HUES6 (cell line): ENCODE measurements around the gene FXYD5.
"Not testable (repeated sequence)": the region's sequence is repeated elsewhere in the genome, so short reads cannot be mapped to it uniquely, and the experiment has no call there.

Experiments
- H3K27ac ChIP-seq: 2 replicates; pipeline ENCODE4 v1.7.0; 2013; ENCODE audit warnings: low read depth, mild to moderate bottlenecking, low read length, inconsistent platforms
- H3K27me3 ChIP-seq: 2 replicates; pipeline ENCODE4 v1.6.1; 2013; ENCODE audit warnings: low read length; ENCODE audit not compliant: control insufficient read depth, insufficient read depth
- H3K36me3 ChIP-seq: 2 replicates; pipeline ENCODE4 v1.6.1; 2013; ENCODE audit warnings: low read length; ENCODE audit not compliant: control insufficient read depth, insufficient read depth
- H3K4me1 ChIP-seq: 2 replicates; pipeline ENCODE4 v1.6.1; 2013; ENCODE audit warnings: low read length; ENCODE audit not compliant: control insufficient read depth, insufficient read depth
- H3K4me3 ChIP-seq: 2 replicates; pipeline ENCODE4 v1.5.1; 2013; ENCODE audit warnings: low read depth, low read length
- H3K9ac ChIP-seq: one replicate; pipeline ENCODE4 v1.6.1; 2013; ENCODE audit warnings: mild to moderate bottlenecking, low read length
- H3K9me3 ChIP-seq: 2 replicates; pipeline ENCODE4 v1.6.1; 2013; ENCODE audit warnings: low read depth, low read length; ENCODE audit not compliant: control insufficient read depth, insufficient read depth

The FXYD5 gene

GRCh38 chr19:35149463-35149862 lies 5.1 kb upstream of the FXYD5 start:
- H3K9me3 ChIP-seq = no peaks in the 10 kb centered on the region
- H3K9ac ChIP-seq = no peak overlapping the region
- no peak overlapping the region for H3K4me3 ChIP-seq
- H3K36me3 ChIP-seq = no peaks in the 10 kb centered on the region
- H3K27me3 ChIP-seq = no peaks in the 10 kb centered on the region
- H3K27ac ChIP-seq = no peak overlapping the region
- peaks cover 31% of the 10 kb centered on the region for H3K4me1 ChIP-seq

- Histone ChIP-seq H3K4me3 (no peak overlapping the region), H3K27me3 (no peaks in the 10 kb centered on the region), H3K9ac (no peak overlapping the region), H3K9me3 (no peaks in the 10 kb centered on the region), H3K4me1 (peaks cover 27% of the 10 kb centered on the region), H3K27ac (no peak overlapping the region), H3K36me3 (no peaks in the 10 kb centered on the region)
Observed at GRCh38 chr19:35150445-35150844, 4.1 kb upstream of the FXYD5 start.

GRCh38 chr19:35151273-35152065 lies 3.1 kb upstream of the FXYD5 start:
- Histone ChIP-seq H3K9me3 (no peaks in the 10 kb centered on the region), H3K36me3 (no peaks in the 10 kb centered on the region), H3K27ac (no peak overlapping the region), H3K9ac (peak overlapping the region; percentile 12), H3K27me3 (no peaks in the 10 kb centered on the region), H3K4me3 (no peak overlapping the region), H3K4me1 (peaks cover 33% of the 10 kb centered on the region)

GRCh38 chr19:35153129-35153522 lies 1.4 kb upstream of the FXYD5 start:
- H3K9me3 ChIP-seq, H3K27me3 ChIP-seq, H3K9ac ChIP-seq, H3K27ac ChIP-seq: not testable (repeated sequence)
- Histone ChIP-seq H3K36me3 (peaks cover 16% of the 10 kb centered on the region), H3K4me3 (peak overlapping the region; percentile 81; the same call in 1 of the 2 replicates), H3K4me1 (peaks cover 33% of the 10 kb centered on the region)

- H3K4me1 ChIP-seq = peaks cover 33% of the 10 kb centered on the region
- H3K36me3 ChIP-seq = peaks cover 24% of the 10 kb centered on the region
- no peak overlapping the region; the same call in 1 of the 2 replicates for H3K27ac ChIP-seq
- peak overlapping the region; percentile 74 for H3K9ac ChIP-seq
- H3K27me3 ChIP-seq = no peaks in the 10 kb centered on the region
- no peaks in the 10 kb centered on the region for H3K9me3 ChIP-seq
- peak overlapping the region; percentile 81 for H3K4me3 ChIP-seq
Observed at GRCh38 chr19:35153701-35154524, 622 bp upstream of the FXYD5 start.

DNA sequence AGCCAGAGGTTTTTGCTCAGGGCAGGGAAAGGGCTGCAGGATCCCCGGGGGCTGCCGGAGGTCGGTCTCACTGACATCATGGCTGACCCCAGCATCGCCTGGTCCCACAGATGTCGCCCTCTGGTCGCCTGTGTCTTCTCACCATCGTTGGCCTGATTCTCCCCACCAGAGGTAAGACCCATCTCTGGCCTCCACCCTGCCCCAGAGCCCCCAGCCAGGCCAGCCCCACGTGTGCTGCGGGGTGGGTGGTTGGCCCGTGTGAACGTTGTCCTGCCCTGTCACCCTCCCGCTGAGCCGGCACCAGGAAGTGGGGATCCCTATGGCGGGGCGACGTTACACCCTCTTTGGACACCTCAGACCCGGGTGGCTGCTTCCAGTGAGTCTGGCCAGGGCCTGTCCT lies 906 bp downstream of the FXYD5 start:
- H3K4me1 ChIP-seq = peaks cover 31% of the 10 kb centered on the region
- no peaks in the 10 kb centered on the region for H3K27me3 ChIP-seq
- no peaks in the 10 kb centered on the region for H3K9me3 ChIP-seq
- peak overlapping the region; percentile 18; the same call in 1 of the 2 replicates for H3K27ac ChIP-seq
- peak overlapping the region; percentile 74 for H3K9ac ChIP-seq
- H3K36me3 ChIP-seq = peaks cover 38% of the 10 kb centered on the region
- H3K4me3 ChIP-seq = peak overlapping the region; percentile 81

GRCh38 chr19:35155981-35156672 lies 1.6 kb downstream of the FXYD5 start:
- H3K4me3 ChIP-seq = peak overlapping the region; percentile 81

GRCh38 chr19:35156673-35157014 lies 2.1 kb downstream of the FXYD5 start:
- no peak overlapping the region for H3K4me3 ChIP-seq
- H3K27me3 ChIP-seq = no peaks in the 10 kb centered on the region
- H3K36me3 ChIP-seq = peaks cover 51% of the 10 kb centered on the region
- H3K27ac ChIP-seq = no peak overlapping the region
- H3K9me3 ChIP-seq = no peaks in the 10 kb centered on the region
- peaks cover 19% of the 10 kb centered on the region for H3K4me1 ChIP-seq
- H3K9ac ChIP-seq = no peak overlapping the region

More at GRCh38 chr19:35155981-35156672, 1.6 kb downstream of the FXYD5 start:
- H3K9me3 ChIP-seq = no peaks in the 10 kb centered on the region
- peaks cover 24% of the 10 kb centered on the region for H3K4me1 ChIP-seq
- H3K9ac ChIP-seq = peak overlapping the region; percentile 74
- no peaks in the 10 kb centered on the region for H3K27me3 ChIP-seq
- no peak overlapping the region for H3K27ac ChIP-seq
- peaks cover 45% of the 10 kb centered on the region for H3K36me3 ChIP-seq

- H3K4me1 ChIP-seq = peaks cover 17% of the 10 kb centered on the region
- no peak overlapping the region for H3K9ac ChIP-seq
- peaks cover 58% of the 10 kb centered on the region for H3K36me3 ChIP-seq
Observed at GRCh38 chr19:35157431-35157830, 2.9 kb downstream of the FXYD5 start.

DNA sequence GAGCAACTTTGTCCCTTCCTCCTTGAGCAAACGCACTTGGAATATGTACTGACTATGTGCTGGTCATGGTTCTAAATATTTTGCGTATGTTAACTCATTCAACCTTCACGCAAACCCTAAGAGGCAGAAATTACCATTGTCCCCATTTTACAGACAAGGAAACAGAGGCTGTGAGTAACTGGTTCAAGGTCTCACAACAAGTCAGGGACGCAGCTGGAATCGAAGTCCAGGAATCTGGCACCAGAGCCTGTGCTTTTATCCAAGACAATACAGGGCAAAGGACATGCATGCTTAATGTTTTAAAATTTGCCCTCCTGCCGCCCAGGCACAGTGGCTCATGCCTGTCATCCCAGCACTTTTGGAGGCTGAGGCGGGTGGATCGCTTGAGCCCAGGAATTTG lies 5.1 kb downstream of the FXYD5 start:
- Histone ChIP-seq H3K9me3 (peaks cover 15% of the 10 kb centered on the region; the same call in 1 of the 2 replicates), H3K36me3 (peaks cover 80% of the 10 kb centered on the region), H3K27ac (no peak overlapping the region), H3K4me3 (no peak overlapping the region), H3K9ac (no peak overlapping the region), H3K27me3 (no peaks in the 10 kb centered on the region), H3K4me1 (peaks cover 7% of the 10 kb centered on the region; the same call in 1 of the 2 replicates)

More at GRCh38 chr19:35157431-35157830, 2.9 kb downstream of the FXYD5 start:
- Histone ChIP-seq H3K27me3 (no peaks in the 10 kb centered on the region), H3K9me3 (no peaks in the 10 kb centered on the region), H3K27ac (no peak overlapping the region), H3K4me3 (no peak overlapping the region)
